Hepatocyte (in vitro differentiated cells): ENCODE results near the gene ERBB4. TPM values are rescaled to one million over a fixed set of nuclear protein-coding genes. Genes with fewer than 3 reads are reported as not detected.

Source experiments
- DNase-seq: peaks from one replicate; pipeline ENCODE4 v3.0.0-alpha.2; 2016; ENCODE audit warnings: low spot score
- H2AFZ ChIP-seq: fragments of 200-600 bp; sonication (generic); 2 replicates; pipeline ENCODE4 v1.6.0; 2016; ENCODE audit warnings: antibody characterized with exemption, mild to moderate bottlenecking
- H3K27ac ChIP-seq: fragments of 200-600 bp; sonication (generic); 2 replicates; pipeline ENCODE4 v1.5.1; 2016; ENCODE audit warnings: mild to moderate bottlenecking
- H3K27me3 ChIP-seq: fragments of 200-600 bp; sonication (generic); 2 replicates; pipeline ENCODE4 v1.6.1; 2016
- H3K36me3 ChIP-seq: fragments of 200-600 bp; sonication (generic); replicated peaks from 2 replicates; pipeline ENCODE4 v1.5.1; 2016; ENCODE audit warnings: low read depth; ENCODE audit not compliant: insufficient read depth
- H3K4me1 ChIP-seq: fragments of 200-600 bp; sonication (generic); 2 replicates; pipeline ENCODE4 v1.5.1; 2016; ENCODE audit warnings: mild to moderate bottlenecking, moderate library complexity; ENCODE audit not compliant: insufficient read depth
- H3K4me2 ChIP-seq: fragments of 200-600 bp; sonication (generic); 2 replicates; pipeline ENCODE4 v1.6.0; 2016
- H3K4me3 ChIP-seq: fragments of 200-600 bp; sonication (generic); 2 replicates; pipeline ENCODE4 v1.5.1; 2016; ENCODE audit warnings: mild to moderate bottlenecking
- H3K79me2 ChIP-seq: fragments of 200-600 bp; sonication (generic); 2 replicates; pipeline ENCODE4 v1.6.0; 2017; ENCODE audit warnings: mild to moderate bottlenecking
- H3K9me2 ChIP-seq: fragments of 200-600 bp; sonication (generic); replicated peaks from 2 replicates; pipeline ENCODE4 v1.6.0; 2017; ENCODE audit warnings: mild to moderate bottlenecking; ENCODE audit not compliant: insufficient read depth
- H3K9me3 ChIP-seq: fragments of 200-600 bp; sonication (generic); 2 replicates; pipeline ENCODE4 v1.5.1; 2016; ENCODE audit warnings: low read depth, mild to moderate bottlenecking
- H4K20me1 ChIP-seq: fragments of 200-600 bp; sonication (generic); 2 replicates; pipeline ENCODE4 v1.6.0; 2016; ENCODE audit warnings: mild to moderate bottlenecking; ENCODE audit not compliant: insufficient read depth, poor library complexity, severe bottlenecking
- EZH2 ChIP-seq: fragments of 200-600 bp; sonication (generic); IDR thresholded peaks from 2 replicates; pipeline ENCODE4 v1.6.1; 2016; ENCODE audit warnings: antibody characterized with exemption, mild to moderate bottlenecking, borderline replicate concordance
- EZH2phosphoT487 ChIP-seq: fragments of 200-600 bp; sonication (generic); IDR thresholded peaks from one replicate; pipeline ENCODE4 v1.6.1; 2018; ENCODE audit warnings: antibody characterized with exemption, mild to moderate bottlenecking, low read depth, moderate library complexity; ENCODE audit not compliant: unreplicated experiment, severe bottlenecking
- WGBS: methylation state at CpG from one replicate; pipeline ENCODE4 v1.1.6; 2016; ENCODE audit warnings: low lambda C conversion rate; ENCODE audit errors: missing lambda C conversion rate; 5-methylcytosine and 5-hydroxymethylcytosine counted together
- polyA plus RNA-seq: library from polyadenylated mRNA; unstranded; fragments of >200 nt; fragmentation: Nextera tagmentation; extraction: Ambion mirVana; gene quantifications from 2 replicates; pipeline ENCODE4 v1.2.1, GENCODE V29; 2016
- total RNA-seq: library from RNA; depleted of rRNA; stranded (reverse); fragments of >200 nt; gene quantifications from 2 replicates; pipeline ENCODE4 v1.2.3, GENCODE V29; 2014
- TF ChIP-seq, protein P1 (sequence below): fragments of 200-600 bp; sonication (generic); IDR thresholded peaks from 2 replicates; pipeline ENCODE4 v1.5.1; 2016; ENCODE audit warnings: antibody characterized with exemption, mild to moderate bottlenecking; ENCODE audit not compliant: poor library complexity

Gene ERBB4
- total and polyA plus RNA-seq, 2 experiments from 2014 or later: 3.4 to 3.9 TPM

DNA sequence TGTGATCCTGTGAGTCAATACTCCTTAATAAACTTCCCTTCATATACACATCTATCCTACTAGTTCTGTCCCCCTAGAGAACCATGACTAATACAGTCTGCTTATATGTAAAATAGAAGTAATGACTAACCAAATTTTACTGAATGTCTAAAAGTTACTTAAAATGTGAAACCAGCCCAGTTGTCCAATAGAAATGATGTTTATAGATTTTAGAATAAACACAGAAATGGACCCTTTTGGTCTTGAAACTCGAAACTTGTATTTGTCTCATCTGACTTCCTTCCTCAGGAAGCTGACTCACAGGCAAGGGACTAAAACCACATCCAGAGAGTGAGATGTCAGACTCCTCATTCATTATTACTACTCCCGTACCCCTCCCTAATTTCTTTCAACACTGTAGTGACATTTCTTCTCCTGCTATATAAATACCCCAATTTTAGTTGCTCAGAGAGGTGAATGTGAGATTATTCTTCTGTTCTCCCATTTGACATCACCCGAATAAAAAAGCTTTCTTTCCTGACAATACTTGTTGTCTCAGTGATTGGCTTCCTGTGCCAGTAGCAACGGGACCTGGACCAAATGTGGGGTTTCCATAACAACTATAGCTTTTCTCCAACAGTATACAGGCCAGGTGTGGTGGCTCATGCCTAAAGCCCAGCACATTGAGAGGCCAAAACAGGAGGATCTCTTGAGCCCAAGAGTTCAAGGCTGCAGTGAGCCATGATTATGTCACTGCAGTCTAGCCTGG is 486.0 kb downstream of the ERBB4 start:
- Histone ChIP-seq H3K4me1 (no peaks in the 10 kb centered on the region), H3K4me2 (no peak overlapping the region), H3K36me3 (no peaks in the 10 kb centered on the region), H3K9me3 (no peaks in the 10 kb centered on the region), H4K20me1 (no peaks in the 10 kb centered on the region), H3K79me2 (no peaks in the 10 kb centered on the region), H3K27ac (no peak overlapping the region), H3K27me3 (no peaks in the 10 kb centered on the region), H2AFZ (no peak overlapping the region), H3K4me3 (no peak overlapping the region), H3K9me2 (no peaks in the 10 kb centered on the region)
- 82% methylated on average over 4 of the region's 4 CpGs for WGBS
- DNase-seq: no peak
- TF ChIP-seq, protein P1, sequence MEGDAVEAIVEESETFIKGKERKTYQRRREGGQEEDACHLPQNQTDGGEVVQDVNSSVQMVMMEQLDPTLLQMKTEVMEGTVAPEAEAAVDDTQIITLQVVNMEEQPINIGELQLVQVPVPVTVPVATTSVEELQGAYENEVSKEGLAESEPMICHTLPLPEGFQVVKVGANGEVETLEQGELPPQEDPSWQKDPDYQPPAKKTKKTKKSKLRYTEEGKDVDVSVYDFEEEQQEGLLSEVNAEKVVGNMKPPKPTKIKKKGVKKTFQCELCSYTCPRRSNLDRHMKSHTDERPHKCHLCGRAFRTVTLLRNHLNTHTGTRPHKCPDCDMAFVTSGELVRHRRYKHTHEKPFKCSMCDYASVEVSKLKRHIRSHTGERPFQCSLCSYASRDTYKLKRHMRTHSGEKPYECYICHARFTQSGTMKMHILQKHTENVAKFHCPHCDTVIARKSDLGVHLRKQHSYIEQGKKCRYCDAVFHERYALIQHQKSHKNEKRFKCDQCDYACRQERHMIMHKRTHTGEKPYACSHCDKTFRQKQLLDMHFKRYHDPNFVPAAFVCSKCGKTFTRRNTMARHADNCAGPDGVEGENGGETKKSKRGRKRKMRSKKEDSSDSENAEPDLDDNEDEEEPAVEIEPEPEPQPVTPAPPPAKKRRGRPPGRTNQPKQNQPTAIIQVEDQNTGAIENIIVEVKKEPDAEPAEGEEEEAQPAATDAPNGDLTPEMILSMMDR: no peak
- no peak for TF ChIP-seq EZH2phosphoT487
- TF ChIP-seq EZH2: no peak

DNA sequence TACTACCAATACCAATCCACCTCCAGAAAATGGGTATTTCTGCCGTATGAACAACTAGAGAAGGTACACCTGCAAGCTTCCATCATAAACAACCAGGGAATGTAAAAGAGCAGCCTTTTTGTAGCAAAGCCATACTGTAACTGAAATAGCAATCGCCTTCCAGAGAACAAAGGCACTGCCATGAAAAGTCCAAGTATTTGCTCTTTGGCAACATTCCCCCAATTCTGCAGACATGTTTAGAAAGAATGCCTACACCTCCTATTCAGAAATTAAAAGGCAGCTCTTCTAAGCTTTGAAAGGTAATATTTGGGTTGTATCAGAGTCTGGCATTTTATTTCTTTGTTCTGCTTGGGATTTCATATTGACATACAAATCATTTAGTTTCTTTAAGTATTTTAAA is 487.7 kb downstream of the ERBB4 start:
- H3K9me2 ChIP-seq: no peaks in the 10 kb centered on the region
- H3K9me3 ChIP-seq: no peaks in the 10 kb centered on the region
- no peak overlapping the region for H3K27ac ChIP-seq
- H3K4me3 ChIP-seq: no peak overlapping the region
- no peaks in the 10 kb centered on the region for H4K20me1 ChIP-seq
- no peaks in the 10 kb centered on the region for H3K36me3 ChIP-seq
- H3K4me1 ChIP-seq: no peaks in the 10 kb centered on the region
- TF ChIP-seq, protein P1: no peak
- TF ChIP-seq EZH2phosphoT487 (no peak), EZH2 (no peak)
- H3K4me2 ChIP-seq: no peak overlapping the region
- no peak overlapping the region for H2AFZ ChIP-seq
- 85% methylated on average over 2 of the region's 2 CpGs for WGBS
- H3K79me2 ChIP-seq: no peaks in the 10 kb centered on the region
- H3K27me3 ChIP-seq: no peaks in the 10 kb centered on the region
- DNase-seq: no peak

DNA sequence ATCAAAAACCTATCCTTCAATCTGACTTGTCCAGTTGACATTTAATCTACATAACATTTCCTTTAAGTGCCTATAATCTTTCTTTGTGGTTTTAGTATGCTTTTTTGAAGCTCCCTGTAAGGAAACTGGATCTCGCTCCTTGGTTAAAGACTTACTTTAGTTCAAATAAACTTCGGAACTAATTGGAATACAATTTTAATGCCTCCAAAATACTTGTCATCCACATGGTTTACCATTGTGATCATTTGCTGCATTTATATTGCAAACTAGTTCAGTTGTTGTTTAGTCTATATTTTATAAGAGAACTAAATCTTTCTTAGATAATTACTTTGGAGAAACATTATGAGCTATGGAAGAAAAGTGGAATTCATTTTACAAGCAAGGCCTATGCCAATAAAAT is 496.0 kb downstream of the ERBB4 start:
- Histone ChIP-seq H3K36me3 (no peaks in the 10 kb centered on the region), H3K4me3 (no peak overlapping the region), H3K9me3 (no peaks in the 10 kb centered on the region), H3K27ac (no peak overlapping the region), H3K9me2 (no peaks in the 10 kb centered on the region), H3K79me2 (no peaks in the 10 kb centered on the region), H4K20me1 (no peaks in the 10 kb centered on the region), H2AFZ (no peak overlapping the region), H3K27me3 (no peaks in the 10 kb centered on the region), H3K4me1 (no peaks in the 10 kb centered on the region), H3K4me2 (no peak overlapping the region)
- TF ChIP-seq EZH2: no peak
- WGBS: 56% methylated on average over 2 of the region's 2 CpGs
- no peak for DNase-seq

DNA sequence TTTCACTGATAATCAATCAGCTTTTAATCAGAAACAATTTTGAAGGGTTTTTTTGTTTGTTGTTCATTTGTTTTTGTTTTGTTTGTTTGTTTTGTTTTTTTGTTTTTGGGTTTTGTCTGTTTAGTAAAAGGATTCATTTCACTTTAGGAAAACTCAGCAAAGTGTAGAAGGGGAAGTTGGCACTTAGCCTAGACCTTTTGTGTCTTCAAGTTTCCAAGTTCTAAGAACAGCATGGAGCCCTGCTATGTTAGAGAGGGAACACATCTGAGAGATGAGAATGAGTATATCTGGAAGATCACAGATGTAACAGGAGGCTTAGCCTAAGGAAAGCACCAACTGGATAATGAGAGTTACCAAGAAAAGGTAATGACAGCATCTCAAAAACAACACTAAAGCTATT is 501.5 kb downstream of the ERBB4 start:
- Histone ChIP-seq H3K4me3 (no peak overlapping the region), H3K9me3 (no peaks in the 10 kb centered on the region), H3K4me2 (no peak overlapping the region), H3K9me2 (no peaks in the 10 kb centered on the region), H4K20me1 (no peaks in the 10 kb centered on the region), H3K27me3 (no peaks in the 10 kb centered on the region), H3K79me2 (no peaks in the 10 kb centered on the region), H3K4me1 (no peaks in the 10 kb centered on the region), H3K27ac (no peak overlapping the region), H2AFZ (no peak overlapping the region), H3K36me3 (no peaks in the 10 kb centered on the region)
- TF ChIP-seq, protein P1: no peak
- TF ChIP-seq EZH2 (no peak), EZH2phosphoT487 (no peak)
- DNase-seq: no peak
